GM12872 (cell line): Measurements from ENCODE around the gene SMYD1.

Experiments used
- CTCF ChIP-seq: IDR thresholded peaks from 3 replicates; pipeline ENCODE4 v1.5.1; 2011; ENCODE audit warnings: low read depth, mild to moderate bottlenecking, low read length, moderate library complexity; ENCODE audit not compliant: insufficient read depth

The SMYD1 gene

GRCh38 chr2:88137833-88138232 lies 70.2 kb downstream of the SMYD1 start:
- no peak for TF ChIP-seq CTCF

DNA sequence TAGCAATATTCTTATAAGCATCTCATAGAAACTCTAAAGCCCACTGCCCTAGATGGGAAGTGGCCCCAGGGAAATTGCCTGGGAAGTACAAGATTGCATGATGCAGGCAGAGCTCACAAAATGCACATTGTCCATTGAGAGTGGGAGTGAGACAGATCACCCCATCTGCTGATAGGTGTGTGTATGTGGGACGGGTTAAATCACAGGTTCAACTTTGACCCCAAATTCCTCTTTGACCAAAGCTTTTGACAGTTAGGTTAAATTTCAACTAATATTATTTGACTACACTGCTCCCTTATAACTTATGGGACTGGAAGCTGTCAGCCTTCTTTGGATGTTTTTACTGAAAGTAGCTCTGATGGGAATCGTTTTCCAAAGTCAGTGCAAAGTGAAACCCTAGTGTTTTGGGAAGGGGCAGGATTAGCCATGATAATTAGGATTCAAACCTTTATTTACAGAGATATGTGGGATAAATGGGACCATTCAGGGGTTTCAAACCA lies 71.6 kb downstream of the SMYD1 start:
- TF ChIP-seq CTCF, result no peak

- no peak for TF ChIP-seq CTCF
These were observed 72.2 kb downstream of the SMYD1 start for GRCh38 chr2:88139804-88140203.

GRCh38 chr2:88141952-88142351 lies 74.3 kb downstream of the SMYD1 start:
- no peak for TF ChIP-seq CTCF

GRCh38 chr2:88144271-88144670 lies 76.6 kb downstream of the SMYD1 start:
- no peak for TF ChIP-seq CTCF

- TF ChIP-seq CTCF, result no peak
These were observed 77.4 kb downstream of the SMYD1 start for GRCh38 chr2:88144914-88145497.

- no peak for TF ChIP-seq CTCF
These were observed 79.0 kb downstream of the SMYD1 start for GRCh38 chr2:88146590-88146989.
